VCaP (cell line): ENCODE data around the gene CD164.

Experiments
- H3K27ac ChIP-seq: fragments of 450-650 bp; 2 replicates; pipeline ENCODE4 v1.5.1; 2017
- TF ChIP-seq, protein P1 (sequence below): fragments of 450-650 bp; conservative IDR thresholded peaks from 2 replicates; pipeline ENCODE4 v1.5.1; 2017; ENCODE audit warnings: mild to moderate bottlenecking, moderate library complexity

CD164 gene

GRCh38 chr6:109330263-109330662 lies 52.0 kb downstream of the CD164 start:
- TF ChIP-seq, protein P1, sequence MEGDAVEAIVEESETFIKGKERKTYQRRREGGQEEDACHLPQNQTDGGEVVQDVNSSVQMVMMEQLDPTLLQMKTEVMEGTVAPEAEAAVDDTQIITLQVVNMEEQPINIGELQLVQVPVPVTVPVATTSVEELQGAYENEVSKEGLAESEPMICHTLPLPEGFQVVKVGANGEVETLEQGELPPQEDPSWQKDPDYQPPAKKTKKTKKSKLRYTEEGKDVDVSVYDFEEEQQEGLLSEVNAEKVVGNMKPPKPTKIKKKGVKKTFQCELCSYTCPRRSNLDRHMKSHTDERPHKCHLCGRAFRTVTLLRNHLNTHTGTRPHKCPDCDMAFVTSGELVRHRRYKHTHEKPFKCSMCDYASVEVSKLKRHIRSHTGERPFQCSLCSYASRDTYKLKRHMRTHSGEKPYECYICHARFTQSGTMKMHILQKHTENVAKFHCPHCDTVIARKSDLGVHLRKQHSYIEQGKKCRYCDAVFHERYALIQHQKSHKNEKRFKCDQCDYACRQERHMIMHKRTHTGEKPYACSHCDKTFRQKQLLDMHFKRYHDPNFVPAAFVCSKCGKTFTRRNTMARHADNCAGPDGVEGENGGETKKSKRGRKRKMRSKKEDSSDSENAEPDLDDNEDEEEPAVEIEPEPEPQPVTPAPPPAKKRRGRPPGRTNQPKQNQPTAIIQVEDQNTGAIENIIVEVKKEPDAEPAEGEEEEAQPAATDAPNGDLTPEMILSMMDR = no peak
- H3K27ac ChIP-seq = no peak overlapping the region

GRCh38 chr6:109328629-109329028 lies 53.6 kb downstream of the CD164 start:
- TF ChIP-seq, protein P1 = no peak

GRCh38 chr6:109327959-109328358 lies 54.3 kb downstream of the CD164 start:
- H3K27ac ChIP-seq = no peak overlapping the region
- TF ChIP-seq, protein P1 = no peak

More at GRCh38 chr6:109328629-109329028, 53.6 kb downstream of the CD164 start:
- H3K27ac ChIP-seq = no peak overlapping the region

DNA sequence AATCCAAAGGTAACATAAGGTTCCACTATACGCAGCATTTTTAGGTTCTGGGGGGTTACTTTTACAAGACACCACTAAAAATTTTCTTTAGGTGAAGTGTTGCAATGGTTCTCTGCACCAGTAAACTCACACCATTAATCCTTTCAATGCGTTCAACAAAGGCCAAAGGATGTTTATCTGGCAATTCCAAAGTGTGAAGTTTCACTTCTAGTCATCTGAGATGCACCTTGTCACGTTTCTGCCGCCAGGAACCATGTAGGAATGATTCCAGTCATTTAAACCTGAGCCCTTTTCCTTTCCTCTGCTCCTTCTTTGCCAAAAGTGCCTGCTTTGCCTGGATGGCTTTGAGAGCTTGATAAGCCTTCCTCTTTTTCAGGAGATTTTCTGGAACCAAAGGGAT lies 54.8 kb downstream of the CD164 start:
- H3K27ac ChIP-seq = no peak overlapping the region
- TF ChIP-seq, protein P1 = no peak

DNA sequence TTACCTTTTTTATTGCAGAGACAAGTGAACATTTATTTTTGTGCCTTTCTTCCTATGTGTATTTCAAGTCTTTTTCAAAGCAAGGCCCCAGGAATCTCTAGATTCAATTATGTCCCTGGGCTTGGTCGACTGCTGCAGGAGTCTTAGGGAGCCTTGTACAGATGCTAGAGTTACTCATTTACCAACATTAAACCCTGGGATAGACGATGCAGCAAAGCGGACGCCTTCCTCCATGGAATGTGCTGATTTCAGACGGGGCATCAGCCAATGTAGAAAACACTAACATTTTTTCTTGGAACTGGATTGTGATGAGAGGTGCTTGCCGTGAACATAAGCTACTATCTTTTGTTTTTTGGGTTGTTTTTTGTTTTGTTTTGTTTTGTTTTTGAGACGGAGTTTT lies 55.9 kb downstream of the CD164 start:
- TF ChIP-seq, protein P1 = no peak
- H3K27ac ChIP-seq = no peak overlapping the region

GRCh38 chr6:109325400-109325801 lies 56.9 kb downstream of the CD164 start:
- no peak overlapping the region for H3K27ac ChIP-seq
- TF ChIP-seq, protein P1 = no peak

DNA sequence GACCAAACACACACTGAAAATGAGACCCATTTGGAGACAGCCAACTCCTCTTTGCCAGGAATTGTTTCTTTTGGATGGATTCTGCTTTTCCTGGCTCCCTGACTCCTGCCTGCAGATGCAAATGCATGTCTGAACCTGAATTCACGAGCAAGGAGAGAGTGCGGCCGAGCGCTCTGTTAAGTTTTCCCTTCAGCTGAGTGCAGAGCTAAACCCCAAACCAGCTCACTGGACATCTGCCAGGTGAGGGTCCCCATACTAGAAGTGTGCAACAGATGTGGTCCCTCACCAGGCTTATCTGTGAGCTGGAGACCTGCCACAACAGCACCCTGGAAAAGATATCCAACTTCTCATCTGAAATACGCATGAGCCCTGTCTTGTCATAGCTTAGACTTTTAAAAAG lies 59.0 kb downstream of the CD164 start:
- H3K27ac ChIP-seq = no peak overlapping the region

More for the DNA sequence above, 59.0 kb downstream of the CD164 start:
- TF ChIP-seq, protein P1 = no peak
